K562 (cell line): Measurements from ENCODE around the gene HPCAL1. TPM values are rescaled to one million over a fixed set of nuclear protein-coding genes. Genes with fewer than 3 reads are reported as not detected.

ENCODE experiments used
- ARID1B ChIP-seq: fragments of 450-650 bp; IDR thresholded peaks from 2 replicates; pipeline ENCODE4 v1.6.1; 2016; ENCODE audit warnings: antibody characterized with exemption, mild to moderate bottlenecking, inconsistent platforms
- ATF3 ChIP-seq, 2 experiments: fragments of 450-650 bp in 1 of 2; sonication (generic) in 1 of 2; formaldehyde crosslinking in 1 of 2; IDR thresholded peaks in 1 of 2; conservative IDR thresholded peaks in 1 of 2; 2 replicates each; pipeline versions ENCODE4 v1.6.1 to v1.8.1; 2016 to 2023; ENCODE audit warnings: mild to moderate bottlenecking in 2 of 2, moderate library complexity in 2 of 2, inconsistent platforms in 1 of 2, missing genetic modification reagents in 1 of 2
- BDP1 ChIP-seq: IDR thresholded peaks from 3 replicates; pipeline ENCODE4 v1.6.1; 2011; ENCODE audit not compliant: insufficient read length, insufficient read depth
- BHLHE40 ChIP-seq: IDR thresholded peaks from 2 replicates; pipeline ENCODE4 v1.6.1; 2011; ENCODE audit warnings: low read length, improper control_type of control experiment
- CUX1 ChIP-seq: fragments of 200-800 bp; sonication (Bioruptor generic); IDR thresholded peaks from 2 replicates; pipeline ENCODE4 v1.6.1; 2016; ENCODE audit warnings: missing genetic modification characterization, missing compliant biosample characterization
- E2F8 ChIP-seq: fragments of 450-650 bp; IDR thresholded peaks from 2 replicates; pipeline ENCODE4 v1.7.1; 2018; ENCODE audit warnings: mild to moderate bottlenecking, low read depth; ENCODE audit not compliant: partially characterized antibody
- ELF1 ChIP-seq: fragments of 200-800 bp; sonication (Bioruptor generic); IDR thresholded peaks from 2 replicates; pipeline ENCODE4 v1.6.1; 2016; ENCODE audit warnings: missing genetic modification characterization, missing compliant biosample characterization
- NELFE ChIP-seq: IDR thresholded peaks from 2 replicates; pipeline ENCODE4 v1.6.1; 2011; ENCODE audit warnings: mild to moderate bottlenecking; ENCODE audit not compliant: insufficient read depth, insufficient read length
- PHB2 ChIP-seq: fragments of 450-650 bp; IDR thresholded peaks from 2 replicates; pipeline ENCODE4 v1.6.1; 2017; ENCODE audit warnings: low read depth
- PHF8 ChIP-seq: fragments of 200-600 bp; sonication (generic); IDR thresholded peaks from 2 replicates; pipeline ENCODE4 v1.6.1; 2012; ENCODE audit warnings: mixed run types, mild to moderate bottlenecking, inconsistent platforms, low read length, moderate library complexity, borderline replicate concordance
- WHSC1 ChIP-seq: IDR thresholded peaks from one replicate; pipeline ENCODE4 v1.6.1; 2012; ENCODE audit warnings: low read length, control low read depth, inconsistent platforms
- YBX1 ChIP-seq: fragments of 450-650 bp; IDR thresholded peaks from 2 replicates; pipeline ENCODE4 v1.7.1; 2016; ENCODE audit warnings: mild to moderate bottlenecking
- polyA plus RNA-seq, 8 experiments: library from polyadenylated mRNA; depleted of rRNA in 4 of 8; stranded (reverse) in 5 of 8; unstranded in 3 of 8; fragments of >200 nt; fragmentation: Nextera tagmentation in 2 of 8; fragmentation: Illumina TruSeq in 1 of 8; extraction: Ambion mirVana in 2 of 8; extraction: Trizol in 1 of 8; gene quantifications; 2 replicates each; pipeline versions ENCODE4 v1.2.1 to v1.2.3, GENCODE V29; 2011 to 2014; ENCODE audit warnings: inconsistent platforms in 1 of 8, missing spikeins in 1 of 8
- total RNA-seq, 7 experiments: library from RNA; depleted of rRNA in 6 of 7; stranded (reverse); fragments of >200 nt in 6 of 7; fragmentation: Illumina TruSeq in 2 of 7; extraction: Trizol in 2 of 7; gene quantifications; 2 replicates each; pipeline versions ENCODE4 v1.2.1 to v1.2.3, GENCODE V29; 2011 to 2021; ENCODE audit warnings: low replicate concordance in 1 of 7
- TF ChIP-seq, protein P1 (sequence below): IDR thresholded peaks from 2 replicates; pipeline ENCODE4 v1.6.1; 2016; ENCODE audit warnings: missing genetic modification characterization, missing compliant biosample characterization
- TF ChIP-seq, protein P2 (sequence below): fragments of 250-450 bp; sonication (Bioruptor Pico); IDR thresholded peaks from 2 replicates; pipeline ENCODE4 v1.4.0; 2020; ENCODE audit warnings: borderline replicate concordance

The HPCAL1 gene
- total and polyA plus RNA-seq, 9 of the 15 experiments (the other 6 are each of a cell fraction or from before 2014, with no cell fraction given) = 2.7 to 65.5 (median 23.9) TPM

DNA sequence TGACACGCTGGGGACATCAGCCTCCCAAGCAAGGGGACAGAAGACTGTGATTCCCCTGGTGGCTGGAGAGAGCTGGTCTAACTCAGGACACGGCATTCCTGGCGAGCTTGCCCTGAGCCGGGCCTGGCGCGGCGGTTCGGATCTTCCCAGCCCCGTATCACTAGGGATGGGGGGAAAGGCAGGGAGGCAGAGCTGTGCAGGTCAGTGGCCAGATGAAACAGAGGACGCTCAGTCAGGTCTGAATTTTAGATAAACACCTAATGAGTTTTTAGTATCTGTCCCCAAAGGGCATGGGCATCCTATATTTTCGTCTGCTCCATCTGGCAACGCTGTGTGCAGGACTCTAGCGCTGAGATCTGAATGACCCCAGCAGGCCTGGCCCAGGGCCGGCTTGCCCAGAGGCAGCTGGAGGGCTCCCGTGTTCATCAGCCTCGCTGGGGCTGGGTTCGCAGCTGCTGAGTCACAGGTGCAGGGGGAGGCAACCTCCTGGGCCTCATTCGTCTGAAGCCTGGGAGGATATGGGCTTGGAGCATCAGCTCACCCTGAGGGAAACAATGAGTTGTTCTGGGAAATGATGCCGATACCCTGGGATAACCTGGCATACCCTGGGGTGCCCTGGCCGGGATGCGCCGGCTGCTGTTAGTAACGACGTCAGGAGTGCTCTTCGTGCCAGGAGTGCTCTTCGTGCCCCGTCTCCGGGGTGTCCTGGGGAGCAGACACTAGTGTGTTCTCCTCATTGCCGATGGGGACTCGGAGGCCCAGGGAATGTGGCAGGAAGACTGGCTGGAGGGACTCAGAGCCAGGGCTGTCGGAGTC is 48.1 kb upstream of the HPCAL1 start (continued):
- TF ChIP-seq ATF3 (IDR thresholded peaks at IDR 0.05) (peak; percentile 40; the same call in 1 of the 2 replicates), ATF3 (CRISPR knock-in tag; conservative IDR thresholded peaks at IDR 0.05) (no peak), BHLHE40 (peak; percentile 27; the same call in 1 of the 2 replicates), NELFE (no peak), ARID1B (peak; percentile 26; the same call in 1 of the 2 replicates), BDP1 (no peak), PHF8 (peak; percentile 19; the same call in 1 of the 2 replicates), PHB2 (no peak), E2F8 (no peak), ELF1 (no peak), YBX1 (no peak), CUX1 (no peak), WHSC1 (no peak)
- TF ChIP-seq, protein P1, sequence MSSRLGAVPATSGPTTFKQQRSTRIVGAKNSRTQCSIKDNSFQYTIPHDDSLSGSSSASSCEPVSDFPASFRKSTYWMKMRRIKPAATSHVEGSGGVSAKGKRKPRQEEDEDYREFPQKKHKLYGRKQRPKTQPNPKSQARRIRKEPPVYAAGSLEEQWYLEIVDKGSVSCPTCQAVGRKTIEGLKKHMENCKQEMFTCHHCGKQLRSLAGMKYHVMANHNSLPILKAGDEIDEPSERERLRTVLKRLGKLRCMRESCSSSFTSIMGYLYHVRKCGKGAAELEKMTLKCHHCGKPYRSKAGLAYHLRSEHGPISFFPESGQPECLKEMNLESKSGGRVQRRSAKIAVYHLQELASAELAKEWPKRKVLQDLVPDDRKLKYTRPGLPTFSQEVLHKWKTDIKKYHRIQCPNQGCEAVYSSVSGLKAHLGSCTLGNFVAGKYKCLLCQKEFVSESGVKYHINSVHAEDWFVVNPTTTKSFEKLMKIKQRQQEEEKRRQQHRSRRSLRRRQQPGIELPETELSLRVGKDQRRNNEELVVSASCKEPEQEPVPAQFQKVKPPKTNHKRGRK = no peak
- TF ChIP-seq, protein P2, sequence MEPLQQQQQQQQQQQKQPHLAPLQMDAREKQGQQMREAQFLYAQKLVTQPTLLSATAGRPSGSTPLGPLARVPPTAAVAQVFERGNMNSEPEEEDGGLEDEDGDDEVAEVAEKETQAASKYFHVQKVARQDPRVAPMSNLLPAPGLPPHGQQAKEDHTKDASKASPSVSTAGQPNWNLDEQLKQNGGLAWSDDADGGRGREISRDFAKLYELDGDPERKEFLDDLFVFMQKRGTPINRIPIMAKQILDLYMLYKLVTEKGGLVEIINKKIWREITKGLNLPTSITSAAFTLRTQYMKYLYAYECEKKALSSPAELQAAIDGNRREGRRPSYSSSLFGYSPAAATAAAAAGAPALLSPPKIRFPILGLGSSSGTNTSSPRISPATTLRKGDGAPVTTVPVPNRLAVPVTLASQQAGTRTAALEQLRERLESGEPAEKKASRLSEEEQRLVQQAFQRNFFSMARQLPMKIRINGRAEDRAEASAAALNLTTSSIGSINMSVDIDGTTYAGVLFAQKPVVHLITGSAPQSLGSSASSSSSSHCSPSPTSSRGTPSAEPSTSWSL = no peak
